ENCODE measurements around the gene CATSPER3.

DNA sequence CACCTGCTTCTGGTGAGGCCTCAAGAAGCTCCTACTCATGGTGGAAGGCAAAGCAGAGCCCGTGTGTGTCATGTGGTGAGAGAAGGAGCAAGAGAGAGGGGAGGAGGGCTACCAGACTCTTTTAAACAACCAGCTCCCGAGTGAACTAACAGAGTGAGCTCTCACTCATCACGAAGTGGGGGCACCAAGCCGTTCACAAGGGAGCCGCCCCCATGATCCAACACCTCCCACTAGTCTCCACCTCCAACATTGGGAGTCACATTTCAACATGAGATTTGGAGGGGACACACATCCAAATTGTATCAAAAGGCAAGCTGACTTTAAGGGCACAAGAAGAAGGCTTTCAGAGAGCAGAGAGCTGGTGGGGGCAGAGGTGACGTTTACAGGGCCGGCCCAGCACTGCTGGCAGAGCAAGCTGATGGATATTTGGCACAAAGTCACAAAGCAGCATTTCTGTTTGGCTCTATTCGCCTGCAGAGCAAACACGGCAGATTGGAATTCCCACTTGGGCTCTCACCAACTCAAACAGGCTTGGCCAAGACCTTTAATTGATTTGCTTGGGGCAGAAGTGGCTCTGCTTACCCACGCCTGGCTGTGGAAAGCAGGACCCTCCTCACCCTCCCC, 46.4 kb downstream of the CATSPER3 start:
- TF ChIP-seq, protein P1, sequence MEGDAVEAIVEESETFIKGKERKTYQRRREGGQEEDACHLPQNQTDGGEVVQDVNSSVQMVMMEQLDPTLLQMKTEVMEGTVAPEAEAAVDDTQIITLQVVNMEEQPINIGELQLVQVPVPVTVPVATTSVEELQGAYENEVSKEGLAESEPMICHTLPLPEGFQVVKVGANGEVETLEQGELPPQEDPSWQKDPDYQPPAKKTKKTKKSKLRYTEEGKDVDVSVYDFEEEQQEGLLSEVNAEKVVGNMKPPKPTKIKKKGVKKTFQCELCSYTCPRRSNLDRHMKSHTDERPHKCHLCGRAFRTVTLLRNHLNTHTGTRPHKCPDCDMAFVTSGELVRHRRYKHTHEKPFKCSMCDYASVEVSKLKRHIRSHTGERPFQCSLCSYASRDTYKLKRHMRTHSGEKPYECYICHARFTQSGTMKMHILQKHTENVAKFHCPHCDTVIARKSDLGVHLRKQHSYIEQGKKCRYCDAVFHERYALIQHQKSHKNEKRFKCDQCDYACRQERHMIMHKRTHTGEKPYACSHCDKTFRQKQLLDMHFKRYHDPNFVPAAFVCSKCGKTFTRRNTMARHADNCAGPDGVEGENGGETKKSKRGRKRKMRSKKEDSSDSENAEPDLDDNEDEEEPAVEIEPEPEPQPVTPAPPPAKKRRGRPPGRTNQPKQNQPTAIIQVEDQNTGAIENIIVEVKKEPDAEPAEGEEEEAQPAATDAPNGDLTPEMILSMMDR (IDR thresholded peaks at IDR 0.05) = peak in 1 of 6 experiments; percentile 6
- TF ChIP-seq POLR2A (IDR thresholded peaks at IDR 0.05) = no peak
